Stimulated activated memory B cell treated with anti-CD40 and anti-IgM and Interleukin-4, amounts not matched to agents 10 μg/mL and 1 μg/mL and 100 μg/mL, for 72 hours (primary cell): ENCODE measurements around the gene IMMP2L.

Experiments
- ATAC-seq: fragments of 150-1000 bp; cut with Tn5 transposase; 2 replicates; pipeline ENCODE4 v1.10.0; 2021
- H3K27ac Mint-ChIP-seq: one replicate; pipeline ENCODE4 v1.8.0; 2022; ENCODE audit warnings: mild to moderate bottlenecking, mixed read lengths
- H3K27me3 Mint-ChIP-seq: one replicate; pipeline ENCODE4 v1.8.0; 2022; ENCODE audit warnings: mixed read lengths
- H3K36me3 Mint-ChIP-seq: one replicate; pipeline ENCODE4 v1.8.0; 2022; ENCODE audit warnings: mixed read lengths
- H3K4me1 Mint-ChIP-seq: one replicate; pipeline ENCODE4 v1.8.0; 2022; ENCODE audit warnings: mixed read lengths
- H3K4me3 Mint-ChIP-seq: one replicate; pipeline ENCODE4 v1.8.0; 2022; ENCODE audit warnings: mild to moderate bottlenecking, moderate library complexity, mixed read lengths
- H3K9me3 Mint-ChIP-seq: one replicate; pipeline ENCODE4 v1.8.0; 2022; ENCODE audit warnings: mixed read lengths

IMMP2L gene

GRCh38 chr7:110774071-110774470, 788.2 kb downstream of the IMMP2L start:
- H3K4me1 Mint-ChIP-seq, result no peaks in the 10 kb centered on the region
- no peak overlapping the region for H3K4me3 Mint-ChIP-seq
- no peak for ATAC-seq
- H3K9me3 Mint-ChIP-seq, result no peaks in the 10 kb centered on the region
- H3K27me3 Mint-ChIP-seq, result no peaks in the 10 kb centered on the region
- H3K36me3 Mint-ChIP-seq, result no peaks in the 10 kb centered on the region
- no peak overlapping the region for H3K27ac Mint-ChIP-seq

- H3K36me3 Mint-ChIP-seq, result no peaks in the 10 kb centered on the region
- no peaks in the 10 kb centered on the region for H3K4me1 Mint-ChIP-seq
- H3K27me3 Mint-ChIP-seq, result no peaks in the 10 kb centered on the region
- H3K27ac Mint-ChIP-seq, result no peak overlapping the region
- H3K4me3 Mint-ChIP-seq, result no peak overlapping the region
- no peaks in the 10 kb centered on the region for H3K9me3 Mint-ChIP-seq
- ATAC-seq, result no peak
Measured at GRCh38 chr7:110772615-110773014, 789.7 kb downstream of the IMMP2L start.

- Mint-ChIP-seq H3K9me3 (no peaks in the 10 kb centered on the region), H3K27me3 (no peaks in the 10 kb centered on the region), H3K36me3 (no peaks in the 10 kb centered on the region), H3K4me1 (no peaks in the 10 kb centered on the region), H3K27ac (no peak overlapping the region), H3K4me3 (no peak overlapping the region)
- ATAC-seq, result no peak
Measured at GRCh38 chr7:110771717-110772116, 790.6 kb downstream of the IMMP2L start.

- Mint-ChIP-seq H3K4me1 (no peaks in the 10 kb centered on the region), H3K27ac (no peak overlapping the region), H3K9me3 (no peaks in the 10 kb centered on the region), H3K36me3 (no peaks in the 10 kb centered on the region), H3K4me3 (no peak overlapping the region), H3K27me3 (no peaks in the 10 kb centered on the region)
- no peak for ATAC-seq
Measured at GRCh38 chr7:110767550-110768110, 794.7 kb downstream of the IMMP2L start.

GRCh38 chr7:110766864-110767263, 795.4 kb downstream of the IMMP2L start:
- Mint-ChIP-seq H3K9me3 (no peaks in the 10 kb centered on the region), H3K4me1 (no peaks in the 10 kb centered on the region), H3K27me3 (no peaks in the 10 kb centered on the region), H3K4me3 (no peak overlapping the region), H3K27ac (no peak overlapping the region), H3K36me3 (no peaks in the 10 kb centered on the region)
- ATAC-seq, result no peak

- no peaks in the 10 kb centered on the region for H3K36me3 Mint-ChIP-seq
- H3K4me1 Mint-ChIP-seq, result no peaks in the 10 kb centered on the region
- no peak overlapping the region for H3K27ac Mint-ChIP-seq
- no peaks in the 10 kb centered on the region for H3K27me3 Mint-ChIP-seq
- ATAC-seq, result no peak
- H3K4me3 Mint-ChIP-seq, result no peak overlapping the region
- no peaks in the 10 kb centered on the region for H3K9me3 Mint-ChIP-seq
Measured at GRCh38 chr7:110764852-110765251, 797.4 kb downstream of the IMMP2L start.

GRCh38 chr7:110762546-110763225, 799.6 kb downstream of the IMMP2L start:
- H3K9me3 Mint-ChIP-seq, result no peaks in the 10 kb centered on the region
- no peaks in the 10 kb centered on the region for H3K36me3 Mint-ChIP-seq
- H3K4me3 Mint-ChIP-seq, result no peak overlapping the region
- H3K27me3 Mint-ChIP-seq, result no peaks in the 10 kb centered on the region
- H3K27ac Mint-ChIP-seq, result no peak overlapping the region
- no peaks in the 10 kb centered on the region for H3K4me1 Mint-ChIP-seq
- no peak for ATAC-seq

- Mint-ChIP-seq H3K36me3 (no peaks in the 10 kb centered on the region), H3K4me1 (no peaks in the 10 kb centered on the region), H3K27me3 (no peaks in the 10 kb centered on the region), H3K27ac (no peak overlapping the region), H3K4me3 (no peak overlapping the region), H3K9me3 (no peaks in the 10 kb centered on the region)
- no peak for ATAC-seq
Measured at GRCh38 chr7:110760341-110760740, 802.0 kb downstream of the IMMP2L start.

- Mint-ChIP-seq H3K36me3 (no peaks in the 10 kb centered on the region), H3K9me3 (no peaks in the 10 kb centered on the region), H3K4me1 (no peaks in the 10 kb centered on the region), H3K4me3 (no peak overlapping the region), H3K27ac (no peak overlapping the region), H3K27me3 (no peaks in the 10 kb centered on the region)
- ATAC-seq, result no peak
Measured at GRCh38 chr7:110759069-110759468, 803.2 kb downstream of the IMMP2L start.

- no peak for ATAC-seq
- H3K27ac Mint-ChIP-seq, result no peak overlapping the region
- H3K27me3 Mint-ChIP-seq, result no peaks in the 10 kb centered on the region
- no peaks in the 10 kb centered on the region for H3K36me3 Mint-ChIP-seq
- no peak overlapping the region for H3K4me3 Mint-ChIP-seq
- no peaks in the 10 kb centered on the region for H3K9me3 Mint-ChIP-seq
- H3K4me1 Mint-ChIP-seq, result no peaks in the 10 kb centered on the region
Measured at GRCh38 chr7:110754649-110755048, 807.6 kb downstream of the IMMP2L start.

GRCh38 chr7:110750931-110751605, 811.2 kb downstream of the IMMP2L start:
- Mint-ChIP-seq H3K27me3 (no peaks in the 10 kb centered on the region), H3K4me1 (no peaks in the 10 kb centered on the region), H3K4me3 (no peak overlapping the region), H3K27ac (no peak overlapping the region), H3K36me3 (peaks cover 9% of the 10 kb centered on the region), H3K9me3 (peaks cover 20% of the 10 kb centered on the region)
- ATAC-seq, result no peak

GRCh38 chr7:110733221-110733620, 829.1 kb downstream of the IMMP2L start:
- H3K4me1 Mint-ChIP-seq, result peaks cover 4% of the 10 kb centered on the region
- no peaks in the 10 kb centered on the region for H3K27me3 Mint-ChIP-seq
- H3K4me3 Mint-ChIP-seq, result no peak overlapping the region
- ATAC-seq, result no peak
- peaks cover 6% of the 10 kb centered on the region for H3K9me3 Mint-ChIP-seq
- no peak overlapping the region for H3K27ac Mint-ChIP-seq
- H3K36me3 Mint-ChIP-seq, result peaks cover 12% of the 10 kb centered on the region

- no peak for ATAC-seq
- H3K4me3 Mint-ChIP-seq, result no peak overlapping the region
- H3K27me3 Mint-ChIP-seq, result no peaks in the 10 kb centered on the region
- H3K27ac Mint-ChIP-seq, result no peak overlapping the region
- H3K9me3 Mint-ChIP-seq, result no peaks in the 10 kb centered on the region
- H3K4me1 Mint-ChIP-seq, result no peaks in the 10 kb centered on the region
- H3K36me3 Mint-ChIP-seq, result peaks cover 13% of the 10 kb centered on the region
Measured at GRCh38 chr7:110724811-110725210, 837.5 kb downstream of the IMMP2L start.

- H3K4me3 Mint-ChIP-seq, result no peak overlapping the region
- H3K9me3 Mint-ChIP-seq, result no peaks in the 10 kb centered on the region
- H3K4me1 Mint-ChIP-seq, result no peaks in the 10 kb centered on the region
- no peaks in the 10 kb centered on the region for H3K27me3 Mint-ChIP-seq
- H3K36me3 Mint-ChIP-seq, result peaks cover 27% of the 10 kb centered on the region
- no peak overlapping the region for H3K27ac Mint-ChIP-seq
- ATAC-seq, result no peak
Measured at GRCh38 chr7:110721395-110721794, 840.9 kb downstream of the IMMP2L start.

- Mint-ChIP-seq H3K4me3 (no peak overlapping the region), H3K9me3 (no peaks in the 10 kb centered on the region), H3K27me3 (no peaks in the 10 kb centered on the region), H3K36me3 (peaks cover 28% of the 10 kb centered on the region), H3K27ac (no peak overlapping the region), H3K4me1 (no peaks in the 10 kb centered on the region)
- no peak for ATAC-seq
Measured at GRCh38 chr7:110720626-110721025, 841.7 kb downstream of the IMMP2L start.

GRCh38 chr7:110719741-110720140, 842.6 kb downstream of the IMMP2L start:
- H3K27me3 Mint-ChIP-seq, result no peaks in the 10 kb centered on the region
- no peaks in the 10 kb centered on the region for H3K4me1 Mint-ChIP-seq
- H3K27ac Mint-ChIP-seq, result no peak overlapping the region
- H3K4me3 Mint-ChIP-seq, result no peak overlapping the region
- H3K36me3 Mint-ChIP-seq, result peaks cover 36% of the 10 kb centered on the region
- ATAC-seq, result no peak
- H3K9me3 Mint-ChIP-seq, result peaks cover 3% of the 10 kb centered on the region
